ENCODE measurements around the gene PSENEN. TPM values are rescaled to one million over a fixed set of nuclear protein-coding genes. Genes with fewer than 3 reads are reported as not detected.

The PSENEN gene
- total RNA-seq, 1 donor from 2014 or later, result 74.2 TPM

GRCh38 chr19:35784503-35785338, 39.3 kb downstream of the PSENEN start:
- Mint-ChIP-seq H3K27ac (no peak overlapping the region), H3K4me3 (no peak overlapping the region), H3K9me3 (no peaks in the 10 kb centered on the region), H3K4me1 (ENCODE audit: unreplicated experiment) (no peaks in the 10 kb centered on the region), H3K36me3 (peaks cover 6% of the 10 kb centered on the region), H3K27me3 (no peaks in the 10 kb centered on the region)
- no peak for TF ChIP-seq CTCF (conservative IDR thresholded peaks at IDR 0.05)
- DNase-seq (ENCODE audit: extremely low spot score, unreplicated experiment), result no peak

GRCh38 chr19:35785339-35785627, 39.8 kb downstream of the PSENEN start:
- Mint-ChIP-seq H3K27ac (no peak overlapping the region), H3K4me1 (ENCODE audit: unreplicated experiment) (no peaks in the 10 kb centered on the region), H3K9me3 (no peaks in the 10 kb centered on the region), H3K36me3 (peaks cover 6% of the 10 kb centered on the region), H3K4me3 (no peak overlapping the region), H3K27me3 (no peaks in the 10 kb centered on the region)
- no peak for TF ChIP-seq CTCF (conservative IDR thresholded peaks at IDR 0.05)
- DNase-seq (ENCODE audit: extremely low spot score, unreplicated experiment), result no peak

- Mint-ChIP-seq H3K4me1 (ENCODE audit: unreplicated experiment) (no peaks in the 10 kb centered on the region), H3K27ac (no peak overlapping the region), H3K4me3 (no peak overlapping the region), H3K27me3 (no peaks in the 10 kb centered on the region), H3K9me3 (no peaks in the 10 kb centered on the region), H3K36me3 (peaks cover 6% of the 10 kb centered on the region)
- no peak for DNase-seq (ENCODE audit: extremely low spot score, unreplicated experiment)
- TF ChIP-seq CTCF (conservative IDR thresholded peaks at IDR 0.05), result no peak
Measured at GRCh38 chr19:35786299-35787160, 41.1 kb downstream of the PSENEN start.

GRCh38 chr19:35787227-35787799, 41.9 kb downstream of the PSENEN start:
- H3K27me3 Mint-ChIP-seq, result no peaks in the 10 kb centered on the region

More at GRCh38 chr19:35787227-35787799, 41.9 kb downstream of the PSENEN start:
- H3K4me1 Mint-ChIP-seq (ENCODE audit: unreplicated experiment), result no peaks in the 10 kb centered on the region
- H3K36me3 Mint-ChIP-seq, result peaks cover 6% of the 10 kb centered on the region
- no peaks in the 10 kb centered on the region for H3K9me3 Mint-ChIP-seq
- no peak for DNase-seq (ENCODE audit: extremely low spot score, unreplicated experiment)
- H3K27ac Mint-ChIP-seq, result no peak overlapping the region
- H3K4me3 Mint-ChIP-seq, result no peak overlapping the region
- no peak for TF ChIP-seq CTCF (conservative IDR thresholded peaks at IDR 0.05)
